Suprapubic skin (tissue), 4 donors: ENCODE data around the gene PUM1.

Source experiments
- POLR2A ChIP-seq, 2 donors: fragments of 450-650 bp; IDR thresholded peaks; one replicate each; pipeline ENCODE4 v1.6.1; 2017; ENCODE audit warnings: antibody characterized with exemption in 2 of 2, mild to moderate bottlenecking in 2 of 2, moderate library complexity in 2 of 2
- POLR2AphosphoS5 ChIP-seq, 3 donors: sonication (generic); formaldehyde crosslinking; IDR thresholded peaks; one replicate each; pipeline ENCODE4 v1.6.1; 2017; ENCODE audit warnings: antibody characterized with exemption in 3 of 3
- TF ChIP-seq, protein P1 (sequence below), 2 donors: fragments of 200-600 bp in 1 of 2; fragments of 450-650 bp in 1 of 2; sonication (generic) in 1 of 2; IDR thresholded peaks; one replicate each; pipeline ENCODE4 v1.5.1; 2016 to 2019; ENCODE audit warnings: antibody characterized with exemption in 2 of 2, mild to moderate bottlenecking in 1 of 2, moderate library complexity in 1 of 2

- TF ChIP-seq POLR2AphosphoS5 (IDR thresholded peaks at IDR 0.05) (no peak), POLR2A (IDR thresholded peaks at IDR 0.05) (no peak)
- TF ChIP-seq, protein P1, sequence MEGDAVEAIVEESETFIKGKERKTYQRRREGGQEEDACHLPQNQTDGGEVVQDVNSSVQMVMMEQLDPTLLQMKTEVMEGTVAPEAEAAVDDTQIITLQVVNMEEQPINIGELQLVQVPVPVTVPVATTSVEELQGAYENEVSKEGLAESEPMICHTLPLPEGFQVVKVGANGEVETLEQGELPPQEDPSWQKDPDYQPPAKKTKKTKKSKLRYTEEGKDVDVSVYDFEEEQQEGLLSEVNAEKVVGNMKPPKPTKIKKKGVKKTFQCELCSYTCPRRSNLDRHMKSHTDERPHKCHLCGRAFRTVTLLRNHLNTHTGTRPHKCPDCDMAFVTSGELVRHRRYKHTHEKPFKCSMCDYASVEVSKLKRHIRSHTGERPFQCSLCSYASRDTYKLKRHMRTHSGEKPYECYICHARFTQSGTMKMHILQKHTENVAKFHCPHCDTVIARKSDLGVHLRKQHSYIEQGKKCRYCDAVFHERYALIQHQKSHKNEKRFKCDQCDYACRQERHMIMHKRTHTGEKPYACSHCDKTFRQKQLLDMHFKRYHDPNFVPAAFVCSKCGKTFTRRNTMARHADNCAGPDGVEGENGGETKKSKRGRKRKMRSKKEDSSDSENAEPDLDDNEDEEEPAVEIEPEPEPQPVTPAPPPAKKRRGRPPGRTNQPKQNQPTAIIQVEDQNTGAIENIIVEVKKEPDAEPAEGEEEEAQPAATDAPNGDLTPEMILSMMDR (IDR thresholded peaks at IDR 0.05) = no peak
These were observed 22.9 kb downstream of the PUM1 start for GRCh38 chr1:31042656-31043055.
